Measurements from ENCODE around the gene CPT1A. TPM values are rescaled to one million over a fixed set of nuclear protein-coding genes. Genes with fewer than 3 reads are reported as not detected.

CPT1A gene
- total RNA-seq, 2 donors from 2014 or later = 53.1 to 56.3 TPM

GRCh38 chr11:68741463-68741862 lies 100.3 kb downstream of the CPT1A start:
- TF ChIP-seq CTCF (IDR thresholded peaks at IDR 0.05) = no peak
- H3K27ac ChIP-seq = no peak overlapping the region
- no peaks in the 10 kb centered on the region for H3K27me3 ChIP-seq
- no peak overlapping the region for H3K4me3 ChIP-seq
- no peaks in the 10 kb centered on the region for H3K9me3 ChIP-seq
- H3K36me3 ChIP-seq = no peaks in the 10 kb centered on the region
- DNase-seq (ENCODE audit: low spot score) = no peak
- H3K4me1 ChIP-seq = no peaks in the 10 kb centered on the region

- no peak for DNase-seq (ENCODE audit: low spot score)
- Histone ChIP-seq H3K27me3 (no peaks in the 10 kb centered on the region), H3K4me1 (no peaks in the 10 kb centered on the region), H3K9me3 (no peaks in the 10 kb centered on the region), H3K27ac (no peak overlapping the region), H3K36me3 (no peaks in the 10 kb centered on the region), H3K4me3 (no peak overlapping the region)
- TF ChIP-seq CTCF (IDR thresholded peaks at IDR 0.05) = no peak
Observed at GRCh38 chr11:68735646-68736045, 106.1 kb downstream of the CPT1A start.

- H3K9me3 ChIP-seq = no peaks in the 10 kb centered on the region
- H3K4me1 ChIP-seq = no peaks in the 10 kb centered on the region
- no peaks in the 10 kb centered on the region for H3K36me3 ChIP-seq
- H3K4me3 ChIP-seq = no peak overlapping the region
- no peak overlapping the region for H3K27ac ChIP-seq
- no peaks in the 10 kb centered on the region for H3K27me3 ChIP-seq
- no peak for TF ChIP-seq CTCF (IDR thresholded peaks at IDR 0.05)
- DNase-seq (ENCODE audit: low spot score) = no peak
Observed at GRCh38 chr11:68735125-68735524, 106.6 kb downstream of the CPT1A start.

- H3K9me3 ChIP-seq = no peaks in the 10 kb centered on the region
- no peaks in the 10 kb centered on the region for H3K36me3 ChIP-seq
- TF ChIP-seq CTCF (IDR thresholded peaks at IDR 0.05) = no peak
- H3K4me1 ChIP-seq = no peaks in the 10 kb centered on the region
- no peak for DNase-seq (ENCODE audit: low spot score)
- no peak overlapping the region for H3K27ac ChIP-seq
- no peaks in the 10 kb centered on the region for H3K27me3 ChIP-seq
- no peak overlapping the region for H3K4me3 ChIP-seq
Observed at GRCh38 chr11:68734111-68734510, 107.6 kb downstream of the CPT1A start.

GRCh38 chr11:68727783-68728182 lies 113.9 kb downstream of the CPT1A start:
- no peaks in the 10 kb centered on the region for H3K36me3 ChIP-seq
- H3K4me3 ChIP-seq = no peak overlapping the region
- no peaks in the 10 kb centered on the region for H3K27me3 ChIP-seq
- H3K4me1 ChIP-seq = no peaks in the 10 kb centered on the region
- no peak overlapping the region for H3K27ac ChIP-seq
- DNase-seq (ENCODE audit: low spot score) = no peak
- H3K9me3 ChIP-seq = no peaks in the 10 kb centered on the region
- no peak for TF ChIP-seq CTCF (IDR thresholded peaks at IDR 0.05)

GRCh38 chr11:68724293-68724692 lies 117.4 kb downstream of the CPT1A start:
- peaks cover 0 to 13% of the 10 kb centered on the region in 2 donors for H3K9me3 ChIP-seq
- H3K27ac ChIP-seq = no peak overlapping the region
- TF ChIP-seq CTCF (IDR thresholded peaks at IDR 0.05) = no peak
- H3K4me1 ChIP-seq = no peaks in the 10 kb centered on the region
- H3K36me3 ChIP-seq = no peaks in the 10 kb centered on the region
- DNase-seq (ENCODE audit: low spot score) = no peak
- H3K27me3 ChIP-seq = peaks cover 0 to 3% of the 10 kb centered on the region in 2 donors
- no peak overlapping the region for H3K4me3 ChIP-seq

Measured in right atrium auricular region (tissue), 2 donors.